Hepatocyte (in vitro differentiated cells): ENCODE measurements around the gene CDH22. TPM values are rescaled to one million over a fixed set of nuclear protein-coding genes. Genes with fewer than 3 reads are reported as not detected.

Experiments
- DNase-seq: peaks from one replicate; pipeline ENCODE4 v3.0.0-alpha.2; 2016; ENCODE audit warnings: low spot score
- H2AFZ ChIP-seq: fragments of 200-600 bp; sonication (generic); 2 replicates; pipeline ENCODE4 v1.6.0; 2016; ENCODE audit warnings: antibody characterized with exemption, mild to moderate bottlenecking
- H3K27ac ChIP-seq: fragments of 200-600 bp; sonication (generic); 2 replicates; pipeline ENCODE4 v1.5.1; 2016; ENCODE audit warnings: mild to moderate bottlenecking
- H3K27me3 ChIP-seq: fragments of 200-600 bp; sonication (generic); 2 replicates; pipeline ENCODE4 v1.6.1; 2016
- H3K36me3 ChIP-seq: fragments of 200-600 bp; sonication (generic); replicated peaks from 2 replicates; pipeline ENCODE4 v1.5.1; 2016; ENCODE audit warnings: low read depth; ENCODE audit not compliant: insufficient read depth
- H3K4me1 ChIP-seq: fragments of 200-600 bp; sonication (generic); 2 replicates; pipeline ENCODE4 v1.5.1; 2016; ENCODE audit warnings: mild to moderate bottlenecking, moderate library complexity; ENCODE audit not compliant: insufficient read depth
- H3K4me2 ChIP-seq: fragments of 200-600 bp; sonication (generic); 2 replicates; pipeline ENCODE4 v1.6.0; 2016
- H3K4me3 ChIP-seq: fragments of 200-600 bp; sonication (generic); 2 replicates; pipeline ENCODE4 v1.5.1; 2016; ENCODE audit warnings: mild to moderate bottlenecking
- H3K79me2 ChIP-seq: fragments of 200-600 bp; sonication (generic); 2 replicates; pipeline ENCODE4 v1.6.0; 2017; ENCODE audit warnings: mild to moderate bottlenecking
- H3K9me2 ChIP-seq: fragments of 200-600 bp; sonication (generic); replicated peaks from 2 replicates; pipeline ENCODE4 v1.6.0; 2017; ENCODE audit warnings: mild to moderate bottlenecking; ENCODE audit not compliant: insufficient read depth
- H3K9me3 ChIP-seq: fragments of 200-600 bp; sonication (generic); 2 replicates; pipeline ENCODE4 v1.5.1; 2016; ENCODE audit warnings: low read depth, mild to moderate bottlenecking
- H4K20me1 ChIP-seq: fragments of 200-600 bp; sonication (generic); 2 replicates; pipeline ENCODE4 v1.6.0; 2016; ENCODE audit warnings: mild to moderate bottlenecking; ENCODE audit not compliant: insufficient read depth, poor library complexity, severe bottlenecking
- EZH2 ChIP-seq: fragments of 200-600 bp; sonication (generic); IDR thresholded peaks from 2 replicates; pipeline ENCODE4 v1.6.1; 2016; ENCODE audit warnings: antibody characterized with exemption, mild to moderate bottlenecking, borderline replicate concordance
- EZH2phosphoT487 ChIP-seq: fragments of 200-600 bp; sonication (generic); IDR thresholded peaks from one replicate; pipeline ENCODE4 v1.6.1; 2018; ENCODE audit warnings: antibody characterized with exemption, mild to moderate bottlenecking, low read depth, moderate library complexity; ENCODE audit not compliant: unreplicated experiment, severe bottlenecking
- WGBS: methylation state at CpG from one replicate; pipeline ENCODE4 v1.1.6; 2016; ENCODE audit warnings: low lambda C conversion rate; ENCODE audit errors: missing lambda C conversion rate; 5-methylcytosine and 5-hydroxymethylcytosine counted together
- polyA plus RNA-seq: library from polyadenylated mRNA; unstranded; fragments of >200 nt; fragmentation: Nextera tagmentation; extraction: Ambion mirVana; gene quantifications from 2 replicates; pipeline ENCODE4 v1.2.1, GENCODE V29; 2016
- total RNA-seq: library from RNA; depleted of rRNA; stranded (reverse); fragments of >200 nt; gene quantifications from 2 replicates; pipeline ENCODE4 v1.2.3, GENCODE V29; 2014
- TF ChIP-seq, protein P1 (sequence below): fragments of 200-600 bp; sonication (generic); IDR thresholded peaks from 2 replicates; pipeline ENCODE4 v1.5.1; 2016; ENCODE audit warnings: antibody characterized with exemption, mild to moderate bottlenecking; ENCODE audit not compliant: poor library complexity

CDH22 gene
- total and polyA plus RNA-seq, 2 experiments from 2014 or later: not detected

DNA sequence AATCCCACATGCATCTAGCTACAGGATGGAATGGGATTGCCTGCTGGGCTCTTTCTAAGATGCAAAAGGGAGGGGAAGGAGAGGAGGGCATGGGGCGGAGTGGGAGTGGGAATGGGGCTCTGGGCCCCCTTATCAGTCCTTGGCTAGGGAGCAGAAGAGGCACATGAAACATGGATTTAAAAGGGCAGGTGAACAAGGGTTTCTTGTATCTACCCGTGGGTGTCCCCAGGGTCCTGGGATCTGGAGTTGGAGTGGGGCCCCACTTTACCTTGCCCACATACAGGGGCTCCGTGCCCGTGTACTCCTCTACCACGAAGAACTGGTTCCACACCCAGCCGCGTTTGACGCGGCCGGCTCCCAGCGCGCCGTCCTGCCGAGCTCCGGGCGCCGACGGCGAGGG lies 57.5 kb downstream of the CDH22 start:
- H3K79me2 ChIP-seq: no peaks in the 10 kb centered on the region
- DNase-seq: no peak
- peaks cover 84% of the 10 kb centered on the region for H3K27me3 ChIP-seq
- no peaks in the 10 kb centered on the region for H3K36me3 ChIP-seq
- no peak for TF ChIP-seq EZH2
- TF ChIP-seq, protein P1, sequence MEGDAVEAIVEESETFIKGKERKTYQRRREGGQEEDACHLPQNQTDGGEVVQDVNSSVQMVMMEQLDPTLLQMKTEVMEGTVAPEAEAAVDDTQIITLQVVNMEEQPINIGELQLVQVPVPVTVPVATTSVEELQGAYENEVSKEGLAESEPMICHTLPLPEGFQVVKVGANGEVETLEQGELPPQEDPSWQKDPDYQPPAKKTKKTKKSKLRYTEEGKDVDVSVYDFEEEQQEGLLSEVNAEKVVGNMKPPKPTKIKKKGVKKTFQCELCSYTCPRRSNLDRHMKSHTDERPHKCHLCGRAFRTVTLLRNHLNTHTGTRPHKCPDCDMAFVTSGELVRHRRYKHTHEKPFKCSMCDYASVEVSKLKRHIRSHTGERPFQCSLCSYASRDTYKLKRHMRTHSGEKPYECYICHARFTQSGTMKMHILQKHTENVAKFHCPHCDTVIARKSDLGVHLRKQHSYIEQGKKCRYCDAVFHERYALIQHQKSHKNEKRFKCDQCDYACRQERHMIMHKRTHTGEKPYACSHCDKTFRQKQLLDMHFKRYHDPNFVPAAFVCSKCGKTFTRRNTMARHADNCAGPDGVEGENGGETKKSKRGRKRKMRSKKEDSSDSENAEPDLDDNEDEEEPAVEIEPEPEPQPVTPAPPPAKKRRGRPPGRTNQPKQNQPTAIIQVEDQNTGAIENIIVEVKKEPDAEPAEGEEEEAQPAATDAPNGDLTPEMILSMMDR: no peak
- no peak for TF ChIP-seq EZH2phosphoT487
- H3K27ac ChIP-seq: no peak overlapping the region
- no peaks in the 10 kb centered on the region for H4K20me1 ChIP-seq
- H3K4me3 ChIP-seq: no peak overlapping the region
- no peak overlapping the region for H2AFZ ChIP-seq
- H3K9me2 ChIP-seq: no peaks in the 10 kb centered on the region
- H3K4me1 ChIP-seq: no peaks in the 10 kb centered on the region
- no peak overlapping the region for H3K4me2 ChIP-seq
- no peaks in the 10 kb centered on the region for H3K9me3 ChIP-seq
- 8% methylated on average over 19 of the region's 19 CpGs for WGBS

DNA sequence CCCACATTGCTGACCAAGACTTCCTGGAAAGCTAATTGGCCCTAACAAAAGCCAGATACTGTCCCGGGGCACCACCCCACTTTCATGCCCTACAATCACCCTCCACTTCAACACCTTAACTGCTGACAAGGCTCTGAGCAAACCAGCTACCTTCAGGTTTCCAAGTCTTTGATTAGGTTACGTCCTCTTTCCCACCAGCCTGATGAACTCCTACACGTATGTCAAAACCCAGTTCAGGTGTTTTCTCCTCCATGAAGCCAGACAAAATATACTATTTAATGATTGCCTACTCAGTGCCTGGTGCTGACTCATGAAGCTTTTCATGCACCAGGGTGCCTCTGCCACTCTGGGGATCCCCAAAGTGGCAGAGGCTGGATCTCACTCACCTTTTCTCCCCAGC lies 58.6 kb downstream of the CDH22 start:
- peaks cover 87% of the 10 kb centered on the region for H3K27me3 ChIP-seq
- H3K9me3 ChIP-seq: no peaks in the 10 kb centered on the region
- H3K79me2 ChIP-seq: no peaks in the 10 kb centered on the region
- H3K4me3 ChIP-seq: no peak overlapping the region
- no peak overlapping the region for H3K4me2 ChIP-seq
- H3K27ac ChIP-seq: no peak overlapping the region
- DNase-seq: no peak
- no peaks in the 10 kb centered on the region for H4K20me1 ChIP-seq
- no peaks in the 10 kb centered on the region for H3K9me2 ChIP-seq
- TF ChIP-seq, protein P1: no peak
- TF ChIP-seq EZH2phosphoT487 (no peak), EZH2 (no peak)
- no peak overlapping the region for H2AFZ ChIP-seq
- H3K4me1 ChIP-seq: no peaks in the 10 kb centered on the region
- no peaks in the 10 kb centered on the region for H3K36me3 ChIP-seq
- WGBS: 62% methylated on average over 3 of the region's 3 CpGs

GRCh38 chr20:46246559-46246958 lies 61.7 kb downstream of the CDH22 start:
- H3K27me3 ChIP-seq: peaks cover 64% of the 10 kb centered on the region
- TF ChIP-seq, protein P1: no peak
- no peak for TF ChIP-seq EZH2
- TF ChIP-seq EZH2phosphoT487: no peak
- WGBS: 73% methylated on average over 23 of the region's 23 CpGs

More at GRCh38 chr20:46246559-46246958, 61.7 kb downstream of the CDH22 start:
- Histone ChIP-seq H3K9me3 (no peaks in the 10 kb centered on the region), H4K20me1 (no peaks in the 10 kb centered on the region), H3K4me3 (no peak overlapping the region), H3K36me3 (no peaks in the 10 kb centered on the region), H3K4me2 (no peak overlapping the region), H3K9me2 (no peaks in the 10 kb centered on the region), H3K79me2 (no peaks in the 10 kb centered on the region), H3K27ac (no peak overlapping the region), H3K4me1 (no peaks in the 10 kb centered on the region), H2AFZ (no peak overlapping the region)
- no peak for DNase-seq
